GM18508 (cell line): ENCODE results near the gene TIMM8A.

Experiments
- ATAC-seq: cut with Tn5 transposase; IDR thresholded peaks from one replicate; pipeline ENCODE4 v1.9.1; 2021; ENCODE audit warnings: moderate number of reproducible peaks; ENCODE audit not compliant: insufficient read depth, unreplicated experiment

TIMM8A gene, protein sequence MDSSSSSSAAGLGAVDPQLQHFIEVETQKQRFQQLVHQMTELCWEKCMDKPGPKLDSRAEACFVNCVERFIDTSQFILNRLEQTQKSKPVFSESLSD

DNA sequence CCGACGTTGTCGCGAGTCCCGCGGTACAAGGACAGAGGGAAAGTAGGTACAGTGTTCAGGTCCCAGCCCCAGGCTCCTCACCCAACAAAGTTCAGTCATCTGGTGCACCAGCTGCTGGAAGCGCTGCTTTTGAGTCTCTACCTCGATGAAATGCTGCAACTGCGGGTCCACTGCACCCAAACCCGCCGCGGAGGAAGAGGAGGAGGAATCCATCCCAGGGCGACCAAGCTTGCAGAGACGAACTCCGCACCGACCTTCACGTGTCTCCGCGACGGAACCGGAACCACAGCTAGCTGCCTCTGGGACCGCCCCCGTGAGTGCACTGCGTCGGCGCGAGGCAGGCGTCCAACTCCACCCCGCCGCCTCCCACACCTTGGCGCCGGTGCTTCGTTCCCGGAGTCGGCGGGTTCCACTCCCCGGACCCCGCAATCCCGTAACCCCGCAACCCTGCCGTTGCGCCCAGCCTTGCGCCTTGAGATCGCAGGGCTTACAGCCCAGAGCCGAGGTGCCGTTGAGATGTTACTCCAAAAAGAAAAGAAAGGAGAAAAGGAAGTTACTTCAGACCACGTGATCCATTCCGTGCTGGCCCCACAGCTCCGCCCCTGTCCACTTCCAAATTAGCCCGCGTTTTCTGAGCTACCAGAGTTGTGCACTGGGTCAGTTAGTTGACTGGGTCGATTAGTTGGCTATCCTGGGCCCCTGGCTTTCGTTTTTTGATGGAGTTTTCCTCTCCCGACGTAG is at the start of gene TIMM8A:
TSS of gene TIMM8A (minus strand) at position 291 of the 741 bp plus-strand sequence. CDS start at position 213, 78 bp downstream.
- ATAC-seq: peak; percentile 81

DNA sequence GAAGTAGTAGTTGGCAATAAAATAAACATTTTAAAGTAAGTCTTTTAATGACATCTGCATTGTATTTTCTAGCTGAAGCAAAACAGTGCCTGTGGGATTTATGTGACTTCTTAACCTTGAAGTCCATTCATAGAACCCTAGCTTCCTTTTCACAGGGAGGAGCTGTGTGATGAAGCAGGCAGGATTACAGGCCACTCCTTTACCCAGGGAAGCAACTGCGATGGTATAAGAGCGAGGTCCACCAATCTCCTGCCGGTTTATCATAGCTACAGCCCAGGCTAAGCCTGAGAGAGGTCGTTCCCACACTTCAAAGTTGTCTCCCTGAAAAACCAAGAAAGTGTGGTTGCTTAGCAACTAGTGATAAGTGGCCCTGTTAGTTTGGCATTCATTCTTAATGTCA is 49.2 kb upstream of the TIMM8A start:
- no peak for ATAC-seq

DNA sequence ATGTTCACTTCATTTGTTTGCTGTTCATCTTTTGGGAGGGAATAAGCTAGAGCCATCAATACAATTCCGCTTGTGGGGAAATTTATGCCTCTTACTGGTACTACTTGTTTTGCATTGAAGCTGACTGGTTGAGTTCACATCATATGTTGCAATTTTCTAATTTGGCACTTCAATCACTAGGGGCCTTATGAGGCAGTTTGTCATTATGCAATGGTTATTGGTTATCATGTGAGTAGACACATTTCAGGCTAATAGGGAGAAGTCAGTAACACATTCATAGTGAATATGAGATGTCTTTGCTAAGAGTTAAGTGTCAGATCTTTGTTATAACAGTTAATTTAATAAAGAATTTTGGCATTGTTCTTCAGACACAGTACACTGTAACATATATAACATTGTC is 47.2 kb upstream of the TIMM8A start:
- no peak for ATAC-seq

DNA sequence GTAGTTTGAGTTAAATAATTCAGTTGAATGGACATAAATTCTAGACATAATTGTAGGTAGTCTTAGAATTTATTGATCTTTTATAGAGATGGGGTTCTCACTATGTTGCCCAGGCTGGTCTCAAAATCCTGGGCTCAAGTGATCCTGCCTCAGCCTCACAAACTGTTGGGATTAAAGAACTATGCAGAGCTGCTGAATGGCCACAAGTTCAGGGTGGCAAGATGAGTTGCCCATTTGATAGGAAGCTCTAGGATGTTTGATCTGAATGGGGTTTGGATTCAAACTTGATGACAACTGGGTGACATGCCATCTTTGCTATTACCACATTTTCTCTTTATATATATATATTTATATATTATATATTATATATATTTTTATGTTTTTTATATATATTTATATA is 45.8 kb upstream of the TIMM8A start:
- ATAC-seq: no peak

DNA sequence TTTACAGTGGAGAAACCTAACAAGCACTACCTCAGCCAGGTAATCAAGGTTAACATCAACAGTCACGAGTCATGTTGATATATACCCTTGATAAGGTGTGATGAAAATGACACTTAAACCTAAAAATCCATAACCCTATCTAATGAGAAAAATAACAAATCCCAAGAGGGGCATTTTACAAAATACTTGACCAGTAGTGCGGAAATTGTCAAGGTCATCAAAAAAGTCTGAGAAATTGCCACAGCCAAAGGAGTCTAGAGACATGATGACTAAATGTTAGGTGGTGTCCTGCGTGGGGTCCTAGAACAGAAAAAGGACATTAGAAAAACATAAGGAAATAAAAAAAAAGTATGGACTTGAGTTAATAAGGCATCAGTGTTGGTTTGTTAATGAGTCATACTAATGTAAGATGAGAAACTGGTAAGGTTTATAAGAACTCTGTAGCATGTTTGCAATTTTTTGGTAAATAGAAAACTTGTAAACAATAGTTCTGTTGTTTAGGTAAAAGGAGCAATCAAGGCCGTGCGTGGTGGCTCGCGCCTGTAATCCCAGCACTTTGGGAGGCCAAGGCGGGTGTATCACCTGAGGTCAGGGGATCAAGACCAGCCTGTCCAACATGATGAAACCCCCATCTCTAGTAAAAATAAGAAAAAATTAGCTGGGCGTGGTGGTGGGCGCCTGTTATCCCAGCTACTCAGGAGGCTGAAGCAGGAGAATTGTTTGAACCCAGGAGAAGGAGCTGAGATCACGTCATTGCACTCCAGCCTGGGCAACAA is 45.2 kb upstream of the TIMM8A start:
- ATAC-seq: no peak

DNA sequence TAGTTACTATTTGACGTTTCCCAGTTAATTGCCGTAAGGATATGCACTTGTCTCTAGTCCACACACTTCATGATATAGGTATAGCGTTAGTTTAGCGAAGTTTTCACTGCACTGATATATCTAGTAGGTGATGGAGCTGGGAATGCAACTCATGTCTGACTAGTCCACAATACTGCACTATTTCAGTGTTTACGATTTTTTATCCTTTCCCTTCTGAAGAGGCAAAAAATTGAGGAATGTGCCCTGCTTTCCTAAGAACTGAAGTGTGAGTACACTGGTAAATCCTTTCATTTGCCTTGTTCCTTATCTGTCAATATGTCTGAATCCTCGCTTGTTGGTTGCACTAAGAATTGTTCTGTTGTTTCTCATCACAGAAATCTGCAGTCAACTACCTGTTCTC is 43.3 kb upstream of the TIMM8A start:
- ATAC-seq: no peak

DNA sequence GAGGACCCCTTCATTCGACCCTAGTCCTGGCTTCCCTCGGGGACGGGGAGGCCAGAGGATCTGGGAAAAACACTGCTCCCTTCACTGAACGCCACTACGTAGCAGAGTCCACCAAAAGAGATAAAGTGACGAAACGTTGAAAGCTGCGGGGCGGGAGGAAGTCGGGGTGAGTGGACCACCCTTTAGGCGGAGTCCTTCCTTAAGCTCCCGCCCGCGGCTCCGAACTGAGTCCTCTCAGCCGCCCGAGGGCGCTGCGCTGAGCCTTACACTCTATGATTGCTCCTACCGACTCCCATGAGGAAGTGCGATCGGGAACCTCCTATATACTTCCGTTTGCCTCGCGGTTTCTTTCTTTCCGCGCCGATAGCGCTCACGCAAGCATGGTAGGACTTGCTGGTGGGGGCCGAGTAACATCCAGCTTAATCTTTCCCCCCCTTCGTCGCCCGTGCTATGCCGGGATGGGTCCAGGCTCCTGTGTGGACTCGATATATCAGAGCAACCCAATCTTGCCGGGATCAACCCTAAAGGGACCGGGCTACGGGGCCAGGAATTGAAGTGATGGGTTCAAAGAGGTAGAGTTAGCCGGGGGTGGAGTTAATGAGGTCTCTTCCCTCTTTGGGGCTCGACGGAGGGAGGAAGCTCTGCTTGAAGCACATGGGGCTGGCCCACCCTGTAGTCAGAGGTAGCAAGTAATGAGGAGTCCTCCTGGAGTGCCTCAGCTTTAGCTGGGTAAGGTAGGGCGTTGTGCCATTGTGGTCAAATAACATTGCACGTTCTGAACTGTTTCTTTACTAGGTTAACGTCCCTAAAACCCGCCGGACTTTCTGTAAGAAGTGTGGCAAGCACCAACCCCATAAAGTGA is 42.4 kb upstream of the TIMM8A start, which contains the start of gene RPL36A:
TSS of gene RPL36A (plus strand) at position 348 of the 862 bp plus-strand sequence. CDS start at position 381, 33 bp downstream.
- peak; percentile 45 for ATAC-seq

DNA sequence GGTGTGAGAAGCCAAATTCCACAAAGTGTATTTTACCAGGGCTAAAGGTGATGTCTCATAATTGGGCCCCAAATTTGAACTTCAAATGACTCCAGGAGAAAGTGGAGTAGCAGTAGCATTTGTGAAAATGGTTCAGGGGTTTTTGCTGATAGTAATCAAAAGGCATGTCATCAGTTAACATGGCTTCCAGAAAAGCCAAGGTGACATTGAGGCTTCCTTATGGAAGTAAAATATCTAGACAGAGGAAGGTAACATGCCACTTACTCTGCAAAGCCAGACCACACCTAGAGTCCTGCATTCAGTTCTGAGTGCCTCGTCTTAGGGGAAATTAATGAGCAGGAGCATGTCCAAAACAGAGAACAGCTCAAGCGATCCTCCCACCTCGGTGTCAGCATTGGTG is 40.1 kb upstream of the TIMM8A start:
- ATAC-seq: no peak

DNA sequence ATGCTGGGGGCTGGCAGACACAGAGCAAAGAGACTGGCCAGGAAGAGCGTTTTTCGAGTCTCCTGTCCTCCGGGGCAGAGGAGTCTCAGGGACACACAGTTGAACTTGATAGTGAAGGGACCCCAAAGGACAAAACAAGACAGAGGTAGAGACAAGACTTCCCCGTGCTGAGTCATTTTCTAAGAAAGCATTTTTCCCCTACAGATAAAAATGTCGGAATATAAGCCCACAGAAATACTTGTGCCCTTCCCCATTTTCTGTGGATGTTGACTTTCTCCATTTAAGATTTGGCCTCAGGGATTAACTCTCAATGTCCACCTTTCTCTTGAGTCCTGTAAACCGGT is 38.0 kb upstream of the TIMM8A start:
- no peak for ATAC-seq

DNA sequence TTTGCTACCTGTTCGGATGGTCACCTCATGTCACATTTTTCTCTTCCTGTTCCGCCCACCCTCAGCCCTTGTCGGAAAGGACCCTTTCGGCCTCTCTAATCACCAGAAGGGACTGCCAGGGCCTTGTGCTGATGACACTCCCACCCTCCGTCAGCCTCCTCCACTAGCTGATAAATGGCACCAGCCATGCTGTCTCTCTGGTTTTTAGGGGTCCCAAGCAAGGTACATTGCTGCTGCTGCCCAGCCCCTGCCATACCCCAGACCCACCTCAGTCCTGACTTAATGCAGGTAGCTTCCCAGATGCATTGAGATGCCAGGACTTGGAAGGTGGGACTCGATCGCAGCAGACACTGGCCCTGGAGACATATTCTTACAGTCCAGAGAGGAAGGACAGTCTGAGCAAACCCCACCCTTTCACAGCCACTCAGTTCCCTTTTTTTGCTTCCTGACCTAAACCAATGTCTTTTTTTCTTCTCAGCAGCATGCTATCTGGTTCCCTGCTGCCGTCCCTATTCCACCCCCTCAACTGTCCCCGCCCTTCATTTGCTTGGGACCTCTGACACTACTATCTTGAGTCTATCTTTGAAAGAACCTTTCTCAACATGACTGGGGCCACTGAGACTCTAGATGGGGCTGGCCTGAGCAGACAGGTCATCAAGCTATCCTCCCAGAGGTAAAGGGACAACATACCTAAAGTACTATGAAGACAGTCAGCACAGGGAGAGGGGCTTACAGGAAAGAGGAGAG is 37.4 kb upstream of the TIMM8A start, which contains the start of gene BTK:
TSS of gene BTK (minus strand) at position 397 of the 747 bp plus-strand sequence. CDS start 10,907 bp downstream, outside the sequence.
- peak; percentile 55 for ATAC-seq

DNA sequence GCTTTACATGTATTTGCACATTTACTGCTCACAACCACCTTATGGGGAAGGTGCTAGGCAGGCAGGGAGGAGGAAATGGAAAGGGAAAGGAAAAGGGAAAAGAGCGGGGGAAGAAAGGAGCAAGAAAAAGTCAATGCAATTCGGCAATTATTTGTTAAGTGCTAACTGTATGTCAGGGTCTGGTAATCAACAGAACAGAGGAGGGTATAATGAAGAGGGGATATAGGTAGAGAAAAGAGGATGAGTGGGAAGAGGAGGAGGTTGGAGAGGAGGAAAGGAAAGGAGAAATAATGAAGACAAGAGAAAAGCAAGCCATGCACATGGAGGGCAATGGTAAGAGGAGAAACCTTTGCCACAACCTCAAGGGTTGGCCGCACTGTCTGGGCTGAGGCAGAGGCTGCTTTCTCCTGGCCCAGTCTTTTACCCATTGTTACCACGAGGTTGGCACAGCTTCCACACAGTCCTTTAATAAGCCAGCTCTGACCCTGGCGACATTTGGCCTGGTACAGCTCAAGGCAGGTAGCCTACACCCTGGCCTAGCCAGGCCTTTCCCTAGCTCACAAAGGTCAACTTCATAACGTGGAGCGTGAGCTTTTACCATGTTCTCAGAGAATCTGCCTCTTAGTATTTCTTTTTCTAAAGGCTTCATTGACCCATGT is 36.6 kb upstream of the TIMM8A start:
- no peak for ATAC-seq

DNA sequence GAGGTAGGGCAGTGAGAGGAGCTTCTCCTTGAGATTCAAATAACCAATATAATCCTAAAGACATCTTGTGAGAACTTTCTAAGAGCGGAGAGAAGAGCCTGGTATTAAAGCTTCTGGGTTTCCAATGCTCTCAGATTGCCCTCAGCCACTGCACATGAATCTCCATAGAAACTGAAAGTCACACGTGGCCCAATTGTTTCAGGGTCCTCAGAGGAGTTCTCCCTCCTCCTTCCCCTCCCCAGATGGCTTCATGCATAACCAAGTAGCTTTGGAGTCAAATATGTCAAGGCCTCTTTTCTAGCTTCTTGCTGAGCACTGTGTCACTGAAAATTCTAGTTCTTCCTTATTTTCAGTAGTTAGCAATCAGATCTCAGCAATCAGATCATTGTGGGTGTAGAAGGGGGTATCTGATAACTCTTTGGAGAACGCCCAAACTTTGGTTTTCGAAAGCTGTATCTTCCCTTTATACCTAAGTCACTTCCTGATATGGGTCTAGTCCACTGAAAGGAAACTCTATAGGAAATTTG is 35.2 kb upstream of the TIMM8A start:
- ATAC-seq: peak; percentile 58

DNA sequence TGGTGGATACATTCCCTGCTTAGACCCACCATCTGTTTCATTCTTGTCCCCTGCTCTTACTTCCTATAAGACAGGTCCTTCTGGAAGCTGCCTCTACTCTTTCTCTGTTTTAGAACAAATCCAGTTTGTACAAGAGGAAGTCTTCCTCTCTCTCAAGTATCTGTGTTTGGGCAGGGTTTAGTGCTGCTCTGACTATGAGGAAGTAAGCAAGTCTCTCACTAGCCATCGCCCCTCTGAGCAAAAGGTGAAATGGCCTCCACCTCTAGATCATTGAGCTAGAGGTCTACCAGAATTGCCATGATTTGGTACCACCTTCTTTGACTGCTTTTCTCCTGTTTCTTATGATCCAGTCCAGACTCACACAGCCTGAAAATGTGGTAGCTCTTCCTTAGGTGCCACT is 29.0 kb upstream of the TIMM8A start:
- no peak for ATAC-seq

DNA sequence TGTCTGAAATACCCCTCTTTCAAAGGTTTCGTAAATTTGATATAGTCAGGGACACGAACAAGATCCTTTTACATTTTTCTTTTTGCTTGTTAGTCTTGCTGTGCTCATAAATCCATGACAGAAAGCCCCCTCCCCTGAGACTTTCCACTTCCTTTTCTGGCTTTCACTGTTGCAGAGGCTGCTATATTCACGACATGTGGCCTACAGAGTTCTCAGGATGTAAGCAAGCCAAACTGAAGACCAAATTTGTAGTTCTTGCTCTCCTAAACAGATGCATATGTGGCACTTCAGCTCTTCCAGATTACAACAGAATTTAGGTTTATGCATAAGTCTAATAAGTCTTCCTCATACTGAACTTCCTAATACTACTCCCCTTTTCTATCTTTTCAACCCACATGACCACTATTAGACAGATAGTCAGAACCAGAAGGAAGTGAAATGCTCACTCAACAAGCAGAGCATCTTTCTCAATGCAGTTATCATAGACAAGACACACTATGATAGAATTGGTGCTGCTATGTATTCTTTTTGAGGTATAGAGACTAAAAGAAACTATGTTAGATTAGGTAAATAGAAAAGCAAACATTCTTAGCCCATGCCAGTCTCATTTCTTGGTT is 22.5 kb upstream of the TIMM8A start:
- ATAC-seq: no peak

DNA sequence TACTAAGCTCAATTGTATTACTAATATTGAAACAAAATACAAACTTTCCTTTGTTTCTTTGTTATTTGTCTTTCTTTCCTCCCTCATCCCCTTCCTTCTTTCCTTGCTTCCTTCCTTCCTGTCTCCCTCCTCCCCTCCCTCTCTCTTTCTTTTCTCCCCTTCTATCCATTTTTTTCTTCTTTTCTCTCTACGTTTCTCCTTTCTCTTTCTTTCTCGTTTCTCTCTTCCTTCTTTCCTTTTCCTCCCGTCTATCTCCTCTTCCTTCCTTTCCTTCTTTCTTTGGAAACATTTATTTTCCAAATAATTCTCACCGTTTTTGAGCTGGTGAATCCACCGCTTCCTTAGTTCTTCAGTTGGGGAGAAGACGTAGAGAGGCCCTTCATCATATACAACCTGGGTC is 21.1 kb upstream of the TIMM8A start:
- no peak for ATAC-seq

DNA sequence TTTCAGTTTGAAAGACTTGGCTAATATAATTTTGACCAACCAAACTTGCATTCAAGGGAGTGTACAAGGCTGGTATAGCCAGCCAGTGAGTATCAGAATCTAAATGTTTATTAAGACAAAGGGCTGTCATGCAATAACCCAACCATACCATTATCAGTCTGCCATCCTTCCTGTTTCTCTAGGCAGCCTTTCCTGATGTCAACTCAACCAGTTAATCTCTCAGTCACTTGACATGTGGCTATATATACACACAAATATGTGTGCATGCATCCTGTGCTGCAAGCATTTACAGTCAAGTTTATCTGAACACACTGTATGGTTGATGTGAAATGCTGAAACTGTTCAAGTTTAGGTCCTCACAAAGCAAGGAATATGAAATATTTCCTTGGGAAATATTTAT is 20.3 kb upstream of the TIMM8A start:
- no peak for ATAC-seq

DNA sequence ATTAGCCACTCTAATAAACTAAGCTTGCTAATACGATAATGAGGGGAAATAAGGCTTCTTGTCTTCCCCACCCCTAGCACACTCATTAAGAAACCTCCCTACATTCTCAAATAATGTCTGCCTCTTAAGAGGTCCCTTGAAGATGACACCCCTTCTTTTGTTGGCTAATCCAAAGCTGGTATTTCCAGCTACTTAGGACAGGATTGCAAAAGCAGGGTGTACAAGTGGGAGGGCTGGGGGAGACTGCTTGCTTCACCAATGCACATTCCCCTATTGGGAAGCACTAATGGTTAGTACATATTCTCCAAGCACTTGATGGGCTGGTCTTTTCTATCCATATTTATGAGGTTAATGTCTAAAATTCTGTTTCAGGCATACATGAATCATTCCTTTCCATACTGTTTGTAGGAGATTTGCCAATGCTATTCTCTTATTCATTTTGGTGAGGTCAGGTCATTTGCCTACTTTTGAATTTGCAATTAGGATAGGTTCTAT is 16.8 kb upstream of the TIMM8A start:
- ATAC-seq: no peak

DNA sequence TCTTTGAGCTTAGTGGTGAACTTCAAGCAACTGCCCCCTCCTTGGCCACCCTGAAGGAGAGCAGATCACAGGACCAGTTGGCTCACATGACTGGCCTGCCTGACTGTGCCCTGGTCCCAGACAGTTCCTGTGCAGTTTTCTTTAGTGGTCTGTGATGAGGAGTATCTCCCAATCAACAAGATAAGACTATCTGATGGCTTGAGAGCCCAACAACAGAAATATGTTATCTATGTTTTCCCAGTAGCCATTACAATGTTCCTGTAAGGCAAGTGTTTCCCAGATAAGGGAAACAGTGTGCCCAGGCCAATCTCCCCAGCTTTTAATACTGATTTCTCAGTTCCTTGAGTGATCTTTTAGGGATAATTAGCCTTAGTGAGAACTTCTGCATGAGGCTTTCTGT is 14.2 kb upstream of the TIMM8A start:
- no peak for ATAC-seq
